ENCODE data around the gene CACNA2D3.
A peak's percentile ranks its signal among the peaks of the same experiment; 100 is the strongest.

GRCh38 chr3:54830658-54831057 is 708.3 kb downstream of the CACNA2D3 start:
- TF ChIP-seq POLR2A (IDR thresholded peaks at IDR 0.05) (no peak), CTCF (IDR thresholded peaks at IDR 0.05) (peak in 2 of 6 experiments; percentile 18 to 23), POLR2AphosphoS5 (IDR thresholded peaks at IDR 0.05) (no peak), EP300 (IDR thresholded peaks at IDR 0.05) (no peak)

All from upper lobe of left lung (tissue), 4 donors.